SJSA1 (cell line): ENCODE measurements around the gene CTXN1. TPM values are rescaled to one million over a fixed set of nuclear protein-coding genes. Genes with fewer than 3 reads are reported as not detected.

Experiments
- DNase-seq, 2 experiments: peaks; one replicate each; pipeline ENCODE4 v3.0.0-alpha.2; 2015 to 2020; ENCODE audit warnings: low spot score in 2 of 2, low read depth in 1 of 2
- H3K27ac ChIP-seq: fragments of 250-450 bp; sonication (Bioruptor Pico); 2 replicates; pipeline ENCODE4 v1.5.1; 2020; ENCODE audit warnings: mild to moderate bottlenecking, moderate library complexity
- H3K27me3 ChIP-seq: fragments of 250-450 bp; sonication (Bioruptor Pico); replicated peaks from 2 replicates; pipeline ENCODE4 v1.5.1; 2020; ENCODE audit warnings: mild to moderate bottlenecking, moderate library complexity
- H3K36me3 ChIP-seq: fragments of 250-450 bp; sonication (Bioruptor Pico); 2 replicates; pipeline ENCODE4 v1.5.1; 2020; ENCODE audit warnings: mild to moderate bottlenecking
- H3K4me1 ChIP-seq: fragments of 250-450 bp; sonication (Bioruptor Pico); replicated peaks from 2 replicates; pipeline ENCODE4 v1.6.1; 2021; ENCODE audit warnings: mild to moderate bottlenecking
- H3K4me3 ChIP-seq: fragments of 250-450 bp; sonication (Bioruptor Pico); 2 replicates; pipeline ENCODE4 v1.5.1; 2020; ENCODE audit warnings: mild to moderate bottlenecking
- H3K9me3 ChIP-seq: fragments of 250-450 bp; sonication (Bioruptor Pico); replicated peaks from 2 replicates; pipeline ENCODE4 v1.5.1; 2020; ENCODE audit warnings: mild to moderate bottlenecking
- total RNA-seq: library from RNA; depleted of rRNA; stranded (reverse); fragments of >200 nt; shearing (Covaris generic); gene quantifications from 2 replicates; pipeline ENCODE4 v1.2.3, GENCODE V29; 2014; rRNA removed

The CTXN1 gene
- not detected in 2 replicates for total RNA-seq

DNA sequence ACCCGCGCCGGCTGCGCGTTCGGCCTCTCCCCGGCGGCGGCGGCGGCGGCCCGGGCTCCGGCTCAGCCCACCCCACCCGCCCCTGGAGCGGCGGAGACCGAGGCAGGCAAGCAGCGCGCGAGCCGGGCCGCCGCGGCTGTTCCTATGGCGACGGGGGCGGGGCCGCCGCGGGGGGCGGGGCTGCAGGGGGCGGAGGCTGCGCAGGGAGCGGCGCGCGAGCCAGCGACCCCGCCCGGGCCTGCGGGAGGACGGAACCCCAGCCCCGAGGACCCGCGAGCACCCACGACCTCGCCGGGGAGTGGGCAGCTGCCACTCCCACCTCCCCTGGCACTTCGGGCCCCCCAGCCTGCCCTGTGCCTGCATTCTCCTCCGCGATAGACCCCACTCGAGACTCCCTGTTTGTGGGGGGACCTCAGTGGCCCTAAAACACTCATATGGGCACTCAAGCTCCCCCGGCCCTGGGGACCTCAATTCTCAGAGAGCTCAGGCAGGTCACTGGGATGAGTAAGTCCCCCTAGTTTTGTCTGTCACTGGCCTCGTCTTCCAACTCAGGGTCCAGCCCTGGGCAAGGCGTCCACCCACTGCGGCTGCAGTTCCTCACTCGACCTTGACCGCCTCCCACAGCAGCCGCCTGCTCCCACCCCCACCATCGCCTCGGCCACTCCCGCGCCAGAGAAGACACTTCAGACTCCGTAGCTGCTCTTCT, at the start of gene CTXN1:
CTXN1 (minus strand) TSS at position 115 of the 706 bp plus-strand sequence. CDS start 597 bp downstream, outside the sequence.
- peaks cover 5% of the 10 kb centered on the region for H3K9me3 ChIP-seq
- no peak for DNase-seq
- H3K36me3 ChIP-seq: peaks cover 35% of the 10 kb centered on the region
- H3K4me3 ChIP-seq: peak within 1 kb of the TSS; percentile 24
- H3K4me1 ChIP-seq: peaks cover 50% of the 10 kb centered on the region
- H3K27ac ChIP-seq: no peak within 1 kb of the TSS
- peaks cover 6% of the 10 kb centered on the region for H3K27me3 ChIP-seq

DNA sequence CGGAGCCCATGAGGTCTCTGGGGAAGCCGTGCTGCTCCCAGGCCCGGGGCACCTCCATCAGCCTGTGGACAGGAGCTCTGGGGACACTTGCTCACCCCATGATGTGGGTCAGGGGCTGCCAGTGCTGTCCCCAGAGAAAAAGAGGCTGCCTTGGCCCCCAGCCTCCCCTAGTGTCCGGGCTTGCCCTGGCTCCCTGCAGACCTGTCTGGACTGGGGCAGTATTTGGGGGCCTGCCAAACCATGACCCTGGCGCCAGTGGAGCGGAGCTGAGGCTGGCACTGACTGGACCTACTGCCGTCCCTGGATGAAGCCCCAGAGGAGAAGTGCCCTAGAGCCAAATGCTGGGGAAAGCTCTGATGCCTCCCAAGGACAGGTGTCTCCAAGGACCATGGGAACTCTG, 49.1 kb upstream of the CTXN1 start:
- Histone ChIP-seq H3K27ac (no peak overlapping the region), H3K27me3 (no peaks in the 10 kb centered on the region), H3K4me3 (no peak overlapping the region), H3K4me1 (no peaks in the 10 kb centered on the region), H3K9me3 (no peaks in the 10 kb centered on the region), H3K36me3 (peaks cover 92% of the 10 kb centered on the region)
- DNase-seq: no peak

DNA sequence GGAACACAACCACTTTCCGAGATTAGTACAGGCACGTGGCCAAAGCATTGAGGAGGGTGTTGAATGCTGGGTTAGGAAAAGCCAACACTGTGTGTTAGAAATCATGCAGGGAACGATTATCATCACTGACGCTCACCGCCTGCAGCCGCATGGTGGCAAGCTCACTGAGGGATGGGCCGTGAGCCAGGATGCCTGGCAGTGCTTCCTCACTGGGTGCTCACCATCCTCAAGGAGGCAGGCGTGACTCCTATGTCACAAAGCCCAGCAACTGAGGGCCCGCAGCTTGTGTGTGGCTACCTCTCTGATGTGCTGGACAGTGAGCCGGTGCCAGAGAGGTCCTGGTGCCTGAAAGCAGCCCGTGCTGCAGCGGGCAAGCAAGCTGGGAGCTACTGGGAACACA, 47.9 kb upstream of the CTXN1 start:
- DNase-seq: no peak
- H3K36me3 ChIP-seq: peaks cover 89% of the 10 kb centered on the region
- H3K27me3 ChIP-seq: no peaks in the 10 kb centered on the region
- no peaks in the 10 kb centered on the region for H3K9me3 ChIP-seq
- no peak overlapping the region for H3K4me3 ChIP-seq
- no peak overlapping the region for H3K27ac ChIP-seq
- H3K4me1 ChIP-seq: no peaks in the 10 kb centered on the region

DNA sequence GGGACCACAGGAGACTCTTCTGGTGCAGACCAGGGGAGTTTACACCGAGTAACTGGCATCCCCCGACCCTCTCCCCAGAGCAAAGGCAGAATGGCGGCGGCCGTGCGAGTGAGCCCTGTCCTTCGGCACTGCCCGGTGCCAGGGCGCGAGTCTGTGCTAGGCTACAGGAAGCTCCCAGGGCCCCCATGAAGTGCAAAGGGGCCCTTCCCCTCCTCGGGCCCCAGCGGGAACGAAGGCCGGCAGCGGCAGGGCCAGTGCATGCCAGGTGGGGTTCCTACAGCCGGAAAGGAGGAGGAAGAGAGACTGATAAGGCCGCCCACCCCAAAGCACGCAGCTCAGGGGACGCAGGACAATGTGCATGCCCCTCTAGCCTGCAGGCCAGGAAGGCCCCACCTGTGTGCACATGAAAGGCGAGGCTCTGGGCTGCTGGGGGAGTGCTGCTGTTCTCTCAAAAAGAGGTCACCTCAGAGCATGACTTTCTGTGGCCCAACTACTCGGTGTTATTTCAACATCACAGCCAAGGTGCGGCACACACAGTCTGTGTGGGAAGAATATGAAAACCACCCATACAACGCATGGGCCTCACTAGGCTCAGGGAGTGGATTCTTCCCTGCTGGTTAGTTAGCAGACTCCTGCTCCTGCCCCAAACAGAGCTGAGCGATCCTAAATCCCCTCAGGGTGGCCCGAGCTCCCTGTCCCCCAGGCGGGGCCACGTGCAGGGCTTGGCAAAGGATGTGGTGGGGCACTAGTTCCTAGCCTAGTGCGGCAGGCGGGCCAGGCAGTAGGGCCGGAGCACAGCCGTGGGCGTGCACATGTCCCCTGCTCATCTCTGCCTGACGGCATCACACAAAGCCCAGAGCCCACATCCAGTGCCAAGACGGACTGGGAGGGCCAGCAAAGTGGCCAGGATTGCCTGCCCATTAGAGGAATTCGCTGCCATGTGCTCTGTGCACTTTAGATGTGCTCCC, 45.9 kb upstream of the CTXN1 start:
- no peaks in the 10 kb centered on the region for H3K9me3 ChIP-seq
- H3K36me3 ChIP-seq: peaks cover 89% of the 10 kb centered on the region
- no peaks in the 10 kb centered on the region for H3K4me1 ChIP-seq
- DNase-seq: no peak
- H3K27me3 ChIP-seq: no peaks in the 10 kb centered on the region
- H3K27ac ChIP-seq: no peak overlapping the region
- H3K4me3 ChIP-seq: no peak overlapping the region

DNA sequence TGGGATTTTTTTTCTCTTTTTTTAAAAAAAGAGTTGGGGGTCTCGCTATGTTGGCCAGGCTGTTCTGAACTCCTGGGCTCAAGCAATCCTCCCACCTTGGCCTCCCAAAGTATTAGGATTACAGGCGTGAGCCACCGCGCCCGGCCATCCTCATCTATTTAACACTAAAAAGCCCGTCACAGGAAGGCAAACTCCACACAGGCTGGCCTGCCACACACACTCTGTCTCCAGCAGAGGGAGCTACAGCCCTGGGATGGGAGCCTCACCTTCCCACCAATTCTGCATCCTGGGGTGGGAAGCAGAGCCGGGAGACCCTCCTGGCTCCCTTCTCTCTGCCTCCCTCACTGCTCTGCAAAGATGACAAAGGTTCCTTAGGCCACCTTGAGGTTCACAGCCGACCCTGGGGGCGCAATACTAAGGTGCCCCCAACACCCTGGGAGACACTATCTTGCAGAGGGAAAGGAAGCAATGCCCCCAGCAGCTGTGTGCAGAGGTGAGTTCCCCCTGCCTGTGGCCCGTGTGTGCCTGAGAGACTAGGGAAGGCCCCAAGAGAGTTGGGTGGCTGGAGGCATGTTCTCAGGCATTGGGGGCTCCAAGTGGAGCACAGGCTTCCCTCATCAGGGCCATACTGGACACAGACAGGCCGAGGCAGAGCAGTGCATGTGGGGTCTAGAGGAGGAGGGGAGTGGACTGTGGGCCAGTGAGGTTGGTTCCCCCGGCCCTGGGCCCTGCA, 44.9 kb upstream of the CTXN1 start:
- no peaks in the 10 kb centered on the region for H3K27me3 ChIP-seq
- no peak overlapping the region for H3K27ac ChIP-seq
- no peaks in the 10 kb centered on the region for H3K9me3 ChIP-seq
- no peaks in the 10 kb centered on the region for H3K4me1 ChIP-seq
- DNase-seq: peak; percentile 21 to 63
- H3K4me3 ChIP-seq: no peak overlapping the region
- H3K36me3 ChIP-seq: peaks cover 95% of the 10 kb centered on the region

DNA sequence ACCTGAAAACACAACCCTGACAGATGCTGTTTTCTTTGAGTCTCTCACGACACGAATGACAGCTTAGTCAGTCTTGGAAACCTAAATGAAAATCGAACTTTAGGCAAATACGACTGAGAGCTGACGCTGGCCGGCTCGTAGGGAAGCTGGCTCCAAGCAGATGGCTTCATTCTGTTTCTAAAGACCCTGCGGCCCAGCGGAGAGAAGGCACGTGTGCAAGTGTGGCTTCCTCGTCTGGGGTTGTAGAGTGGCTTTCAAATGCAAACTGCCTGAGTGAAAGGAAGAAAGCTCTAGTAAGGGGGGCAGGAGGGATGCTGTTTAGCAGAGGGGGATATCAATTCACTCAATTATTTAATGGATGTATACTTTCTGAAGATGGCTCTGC, 43.6 kb upstream of the CTXN1 start:
- Histone ChIP-seq H3K9me3 (no peaks in the 10 kb centered on the region), H3K27me3 (no peaks in the 10 kb centered on the region), H3K36me3 (peaks cover 96% of the 10 kb centered on the region), H3K4me3 (no peak overlapping the region), H3K4me1 (no peaks in the 10 kb centered on the region), H3K27ac (no peak overlapping the region)
- no peak for DNase-seq

DNA sequence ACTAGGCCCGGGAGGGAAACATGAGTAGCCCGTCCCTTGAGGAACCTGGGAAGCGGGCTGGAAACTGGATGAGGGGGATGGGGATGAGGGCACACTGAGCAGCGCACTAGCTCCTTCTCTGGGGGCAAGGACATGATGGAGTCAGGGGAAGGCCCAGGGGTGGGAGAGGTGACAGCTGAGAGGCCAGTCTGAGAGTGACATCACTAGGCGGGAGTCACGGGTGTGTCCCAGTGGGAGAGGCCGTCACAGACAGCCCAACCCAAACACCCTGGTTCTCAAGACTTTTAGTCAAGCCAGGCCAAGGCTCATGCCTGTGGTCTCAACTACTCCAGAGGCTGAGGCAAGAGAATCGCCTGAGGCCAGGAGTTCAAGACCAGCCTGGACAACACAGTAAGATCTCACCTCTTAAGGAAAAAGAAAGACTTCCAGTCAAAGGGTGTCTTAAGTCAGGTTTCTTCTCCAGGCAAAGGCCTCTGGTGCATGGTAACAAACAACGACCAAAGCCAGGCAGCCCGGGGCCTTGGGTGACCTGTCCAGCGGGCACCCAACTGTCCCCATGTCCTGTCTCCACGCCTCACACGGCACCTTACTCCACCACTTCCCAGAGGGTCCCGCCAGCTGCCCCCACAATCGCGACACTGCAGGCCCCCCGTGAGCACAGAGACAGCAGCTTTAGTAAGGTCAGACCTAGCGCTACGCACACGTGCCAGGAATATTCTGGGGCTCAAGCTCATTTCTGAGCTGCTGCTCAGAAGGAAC, 43.0 kb upstream of the CTXN1 start:
- peaks cover 96% of the 10 kb centered on the region for H3K36me3 ChIP-seq
- H3K4me3 ChIP-seq: no peak overlapping the region
- no peaks in the 10 kb centered on the region for H3K27me3 ChIP-seq
- H3K9me3 ChIP-seq: no peaks in the 10 kb centered on the region
- no peaks in the 10 kb centered on the region for H3K4me1 ChIP-seq
- DNase-seq: no peak
- no peak overlapping the region for H3K27ac ChIP-seq

DNA sequence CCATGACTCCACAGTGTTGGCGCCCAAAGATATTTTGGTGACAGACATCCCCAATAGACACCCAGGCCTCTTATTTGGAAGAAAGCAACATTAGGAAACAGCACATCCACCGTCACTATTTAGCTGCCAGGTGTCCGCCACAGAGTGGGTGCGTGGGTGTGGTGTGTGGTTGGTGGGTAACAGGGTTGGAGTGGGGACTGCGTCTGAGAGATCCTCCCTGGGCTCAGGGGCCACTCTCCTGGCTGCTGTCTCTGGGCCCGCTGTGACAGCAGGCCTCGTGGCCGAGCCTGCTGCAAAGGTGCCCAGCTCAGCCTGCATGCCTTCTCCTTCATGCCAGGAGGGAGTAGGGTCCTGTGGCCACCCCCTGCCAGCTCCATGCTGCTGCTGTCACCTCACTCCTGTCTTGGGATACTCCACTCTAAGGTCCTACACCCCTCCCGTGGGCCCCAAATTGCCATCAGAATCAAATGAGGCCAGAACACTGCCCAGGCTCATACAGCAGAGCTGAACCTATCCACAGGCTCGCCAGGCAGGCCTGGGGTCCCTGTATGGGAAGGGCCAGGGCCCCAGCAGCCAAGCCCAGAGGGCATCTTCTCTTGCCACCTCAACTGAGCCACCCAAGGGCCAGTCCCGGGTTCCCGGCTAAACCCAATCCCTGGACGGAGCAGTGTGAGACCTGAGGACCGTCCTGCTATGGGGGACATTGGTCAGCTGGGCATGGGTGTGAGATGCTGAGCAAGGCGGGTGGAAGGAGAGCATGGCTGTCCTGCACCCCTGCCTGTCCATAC, 42.3 kb upstream of the CTXN1 start:
- Histone ChIP-seq H3K4me1 (no peaks in the 10 kb centered on the region), H3K36me3 (peaks cover 96% of the 10 kb centered on the region), H3K9me3 (no peaks in the 10 kb centered on the region), H3K4me3 (no peak overlapping the region), H3K27ac (no peak overlapping the region), H3K27me3 (no peaks in the 10 kb centered on the region)
- no peak for DNase-seq

DNA sequence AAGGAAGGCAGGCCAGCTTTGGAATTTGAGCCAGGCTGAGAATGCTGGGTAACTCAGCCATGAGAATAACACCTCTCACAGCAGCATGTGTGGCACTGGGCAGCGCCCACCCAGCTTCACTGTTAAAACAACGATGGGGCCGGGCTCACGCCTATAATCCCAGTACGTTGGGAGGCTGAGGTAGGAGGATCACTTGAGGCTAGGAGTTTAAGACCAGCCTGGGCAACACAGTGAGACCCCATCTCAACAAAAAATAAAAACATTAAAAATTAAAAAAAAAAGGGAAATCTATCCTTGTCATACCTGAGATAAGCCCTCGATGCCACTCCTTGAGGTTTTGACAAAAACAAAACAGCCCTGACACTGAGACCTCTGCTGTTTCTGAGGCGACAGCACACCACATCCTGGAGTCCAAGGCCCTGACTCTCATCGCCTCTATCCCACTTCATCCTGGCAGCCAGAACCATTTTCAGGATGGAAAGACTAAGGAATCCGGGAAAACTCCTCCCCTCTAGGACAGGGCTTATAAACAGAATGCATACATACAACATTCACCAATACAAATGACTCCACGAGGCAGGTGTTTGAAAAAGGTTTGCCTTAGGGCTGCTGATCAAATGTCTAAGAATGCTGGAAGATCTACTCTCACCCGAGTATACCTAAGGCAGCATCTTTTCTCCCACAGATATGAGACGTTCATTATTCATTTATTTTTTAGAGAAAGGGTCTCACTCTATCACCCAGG, 40.2 kb upstream of the CTXN1 start:
- peaks cover 94% of the 10 kb centered on the region for H3K36me3 ChIP-seq
- no peaks in the 10 kb centered on the region for H3K4me1 ChIP-seq
- no peak overlapping the region for H3K27ac ChIP-seq
- no peak for DNase-seq
- H3K4me3 ChIP-seq: no peak overlapping the region
- H3K27me3 ChIP-seq: no peaks in the 10 kb centered on the region
- H3K9me3 ChIP-seq: no peaks in the 10 kb centered on the region

DNA sequence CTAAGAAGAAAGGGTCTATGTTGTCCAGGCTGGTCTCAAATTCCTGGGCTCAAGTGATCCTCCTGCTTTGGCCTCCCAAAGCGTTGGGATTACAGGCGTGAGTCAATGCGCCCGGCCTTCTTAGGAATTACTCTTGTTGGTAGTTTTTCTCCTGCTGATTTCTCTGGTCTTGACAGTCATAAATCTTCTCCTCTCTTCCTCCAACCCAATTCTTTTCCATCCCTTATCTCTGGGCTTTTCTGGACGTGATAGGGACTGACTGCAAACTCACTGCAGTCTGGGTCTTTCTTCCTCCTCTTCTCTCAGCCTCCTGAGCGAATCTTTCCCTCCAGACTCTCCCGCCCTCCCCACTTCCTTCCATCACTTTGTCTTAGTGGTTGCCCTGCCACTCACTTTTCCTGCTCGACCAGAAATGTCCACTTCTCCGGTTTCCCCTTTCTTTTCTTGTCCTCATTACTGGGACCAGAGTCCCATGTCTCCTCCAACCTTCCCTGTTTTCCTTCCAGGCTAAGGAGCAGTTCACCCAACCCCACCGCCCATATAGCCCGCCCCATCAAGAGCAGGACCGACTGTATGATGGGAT, 39.4 kb upstream of the CTXN1 start:
- Histone ChIP-seq H3K27me3 (no peaks in the 10 kb centered on the region), H3K27ac (no peak overlapping the region), H3K9me3 (no peaks in the 10 kb centered on the region), H3K4me1 (no peaks in the 10 kb centered on the region), H3K4me3 (no peak overlapping the region), H3K36me3 (peaks cover 94% of the 10 kb centered on the region)
- DNase-seq: no peak

DNA sequence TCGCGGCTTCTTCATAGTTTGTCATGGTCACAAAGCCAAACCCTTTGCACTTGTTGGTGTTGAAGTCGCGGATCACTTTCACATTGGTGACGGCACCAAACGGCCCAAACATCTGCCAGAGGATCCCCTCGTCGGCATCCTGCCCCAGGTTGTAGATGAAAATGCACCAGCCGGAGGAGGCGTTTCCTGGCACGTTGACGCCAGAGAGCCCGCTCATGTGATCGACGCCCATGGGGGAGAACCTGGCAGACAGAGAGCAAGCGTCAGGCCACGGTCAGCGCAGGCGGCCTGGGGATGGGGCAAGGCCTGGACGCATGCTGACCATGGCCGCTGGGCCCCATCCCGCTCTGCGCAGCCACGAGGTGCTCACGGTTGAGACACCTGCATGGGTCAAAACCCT, 37.6 kb upstream of the CTXN1 start:
- no peaks in the 10 kb centered on the region for H3K9me3 ChIP-seq
- no peak for DNase-seq
- no peaks in the 10 kb centered on the region for H3K4me1 ChIP-seq
- no peak overlapping the region for H3K27ac ChIP-seq
- H3K27me3 ChIP-seq: no peaks in the 10 kb centered on the region
- H3K36me3 ChIP-seq: peaks cover 84% of the 10 kb centered on the region
- no peak overlapping the region for H3K4me3 ChIP-seq
